Fibroblast of pulmonary artery (primary cell): ENCODE results near the gene CDC40.

Experiments
- DNase-seq: peaks from one replicate; pipeline ENCODE4 v3.0.0-alpha.2; 2010; ENCODE audit warnings: low read depth
- H3K4me3 ChIP-seq: replicated peaks from 2 replicates; pipeline ENCODE4 v1.5.1; 2011; ENCODE audit warnings: low read depth, mild to moderate bottlenecking, control low read depth, low read length, moderate library complexity
- CTCF ChIP-seq: IDR thresholded peaks from 2 replicates; pipeline ENCODE4 v1.5.1; 2011; ENCODE audit warnings: mild to moderate bottlenecking, control low read depth, low read length, inconsistent platforms; ENCODE audit errors: missing control alignments

Gene CDC40

GRCh38 chr6:110185879-110186278 lies 5.7 kb downstream of the CDC40 start:
- no peak for TF ChIP-seq CTCF
- no peak for DNase-seq
- H3K4me3 ChIP-seq: no peak overlapping the region

DNA sequence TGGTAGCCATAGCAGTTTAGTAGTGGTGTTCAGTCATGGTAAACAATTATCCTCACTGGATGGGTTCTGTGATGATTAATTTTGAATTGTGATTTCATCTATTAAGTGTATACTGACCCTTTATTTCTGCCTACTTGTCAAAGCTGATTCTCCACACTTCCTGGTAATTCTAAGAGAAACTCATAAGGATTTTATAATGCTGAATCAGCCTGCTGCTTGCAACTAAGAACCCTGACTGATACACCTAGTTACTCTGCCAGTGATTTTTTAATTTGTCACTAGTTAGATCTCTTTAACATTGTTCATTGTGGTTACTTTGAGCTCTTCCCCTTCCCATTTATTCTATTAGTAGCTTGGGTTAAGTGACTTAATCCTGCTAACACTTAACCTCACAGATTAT lies 8.6 kb downstream of the CDC40 start:
- no peak for TF ChIP-seq CTCF
- no peak overlapping the region for H3K4me3 ChIP-seq
- no peak for DNase-seq

DNA sequence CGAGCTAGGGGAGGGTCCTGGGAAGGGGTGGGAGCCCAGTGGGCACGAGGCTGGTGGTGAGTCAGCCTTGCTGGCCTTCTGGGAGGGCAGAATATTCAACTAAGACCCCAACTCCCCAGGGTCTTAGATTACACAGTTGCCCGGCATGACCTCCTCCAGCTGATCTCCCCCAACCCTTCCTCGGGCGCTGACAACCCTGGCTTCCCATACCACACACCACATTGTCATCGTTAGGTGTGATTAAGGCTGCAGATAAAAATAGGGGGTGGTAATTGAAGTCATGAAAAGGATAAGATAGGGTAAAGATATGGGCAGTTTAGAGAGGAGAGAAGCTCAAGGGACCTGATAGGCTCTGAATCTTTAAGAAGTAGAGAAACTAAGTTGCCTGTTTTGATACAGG lies 10.5 kb downstream of the CDC40 start:
- H3K4me3 ChIP-seq: no peak overlapping the region
- no peak for TF ChIP-seq CTCF
- no peak for DNase-seq

DNA sequence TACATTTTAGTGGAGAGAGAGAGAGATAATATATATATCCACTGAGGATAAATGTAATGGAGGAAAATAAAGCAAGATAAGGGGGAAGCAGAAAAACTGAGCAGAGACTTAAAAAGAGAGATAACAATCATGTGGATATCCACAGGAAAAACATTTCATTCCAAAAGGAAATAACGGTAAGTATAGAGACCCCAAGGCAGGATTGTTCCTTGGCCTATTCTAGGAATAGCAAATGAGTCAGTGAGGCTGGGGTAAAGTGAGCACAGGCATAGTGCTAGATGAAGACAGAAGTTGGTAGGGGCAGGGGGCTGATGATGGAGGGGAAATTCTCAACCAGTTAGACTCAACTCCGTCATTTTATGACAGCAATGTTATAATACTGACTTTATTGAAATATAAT lies 11.2 kb downstream of the CDC40 start:
- no peak for DNase-seq
- TF ChIP-seq CTCF: no peak
- H3K4me3 ChIP-seq: no peak overlapping the region

DNA sequence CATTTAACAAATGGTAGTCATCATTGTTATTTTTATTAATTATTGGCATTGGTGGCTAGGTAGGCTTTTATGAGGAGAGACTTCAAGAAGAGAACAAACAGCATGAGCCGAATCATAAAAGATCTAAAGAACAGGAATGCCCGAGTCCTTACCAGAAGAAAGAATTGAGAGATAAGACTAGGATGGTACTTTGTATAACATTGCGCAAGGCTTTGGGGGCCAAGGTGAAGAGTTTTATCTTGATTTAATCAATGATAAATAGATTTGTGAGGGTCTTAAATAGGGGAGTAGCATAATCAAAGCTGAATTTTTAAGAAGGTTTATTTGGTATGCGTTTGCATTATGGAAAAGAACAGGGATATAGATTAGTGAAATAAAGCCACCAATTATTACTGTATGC lies 15.4 kb downstream of the CDC40 start:
- H3K4me3 ChIP-seq: no peak overlapping the region
- TF ChIP-seq CTCF: no peak
- no peak for DNase-seq

GRCh38 chr6:110196874-110197273 lies 16.6 kb downstream of the CDC40 start:
- no peak for TF ChIP-seq CTCF
- no peak overlapping the region for H3K4me3 ChIP-seq
- no peak for DNase-seq

GRCh38 chr6:110198561-110198960 lies 18.3 kb downstream of the CDC40 start:
- DNase-seq: no peak
- no peak overlapping the region for H3K4me3 ChIP-seq
- TF ChIP-seq CTCF: no peak
